PFSK-1 (cell line): ENCODE data around the gene ENO2.
A peak's percentile ranks its signal among the peaks of the same experiment; 100 is the strongest.

Experiments used
- FOXP2 ChIP-seq: optimal IDR thresholded peaks from 2 replicates; pipeline ENCODE3; 2011; ENCODE audit warnings: borderline replicate concordance, control low read depth, inconsistent platforms; ENCODE audit not compliant: insufficient read depth; ENCODE audit errors: extremely low read length, extremely low read depth
- POLR2AphosphoS5 ChIP-seq: IDR thresholded peaks from 2 replicates; pipeline ENCODE4 v1.6.1; 2012; ENCODE audit warnings: low read depth, mild to moderate bottlenecking, control low read depth, low read length, moderate library complexity
- REST ChIP-seq, 2 experiments: IDR thresholded peaks; 2 replicates each; pipeline versions ENCODE4 v1.6.1 to v1.8.0; 2011 to 2012; ENCODE audit warnings: low read depth in 2 of 2, low read length in 2 of 2, control low read depth in 1 of 2, inconsistent platforms in 1 of 2, mild to moderate bottlenecking in 1 of 2, moderate library complexity in 1 of 2; ENCODE audit not compliant: insufficient read depth in 1 of 2
- SIN3A ChIP-seq: IDR thresholded peaks from 2 replicates; pipeline ENCODE4 v1.6.1; 2012; ENCODE audit warnings: mild to moderate bottlenecking, low read length, moderate library complexity, borderline replicate concordance; ENCODE audit not compliant: insufficient read depth
- TAF1 ChIP-seq: IDR thresholded peaks from 2 replicates; pipeline ENCODE4 v1.6.1; 2012; ENCODE audit warnings: low read length, control low read depth, borderline replicate concordance; ENCODE audit not compliant: insufficient read depth

DNA sequence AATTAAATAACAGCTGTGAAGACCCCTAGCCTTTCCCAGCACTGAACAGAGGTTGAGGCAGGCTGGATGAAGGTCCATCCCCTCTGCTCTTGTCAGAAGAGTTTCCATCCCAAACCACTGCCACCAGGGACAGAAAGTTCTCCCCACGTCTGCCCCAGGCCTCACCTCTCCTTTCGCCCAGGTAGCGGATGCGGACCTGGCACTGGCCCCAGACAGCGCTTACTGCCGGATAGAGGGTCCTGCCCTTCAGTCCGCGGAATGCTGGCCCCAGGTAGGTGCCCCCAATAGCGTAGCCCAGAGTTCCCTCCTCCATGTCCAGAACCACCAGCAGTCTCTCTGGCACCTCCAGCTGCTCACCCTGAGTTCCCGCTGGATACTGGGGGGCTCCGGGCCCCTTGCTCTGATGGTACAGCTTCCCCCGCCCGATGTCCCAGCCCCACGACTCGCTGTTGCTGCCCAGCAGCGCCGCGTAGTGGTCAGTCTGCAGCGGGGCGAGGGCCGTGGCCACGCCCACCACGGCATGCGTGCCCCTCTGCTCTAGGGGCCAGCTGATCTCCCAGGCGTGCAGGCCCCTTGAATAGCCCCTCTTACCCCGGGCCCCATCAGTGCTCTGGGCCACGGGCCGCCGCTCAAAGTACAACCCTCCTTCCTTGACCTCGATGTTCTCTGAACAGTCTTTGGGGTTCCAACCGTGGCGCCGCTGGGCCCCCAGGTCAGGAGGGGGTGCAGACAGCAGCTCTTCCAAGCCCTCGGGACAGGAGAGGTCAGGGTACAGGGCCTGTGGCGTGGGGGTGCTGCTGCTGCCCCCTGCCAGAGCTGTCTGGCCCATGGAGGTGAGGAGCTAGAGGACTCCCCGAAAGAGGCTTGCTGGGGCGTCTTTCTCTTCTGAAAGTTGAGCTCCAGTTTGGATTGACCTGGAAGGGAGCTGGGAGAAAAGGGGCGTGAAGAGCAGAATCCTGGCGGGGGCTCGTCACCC is 42.0 kb upstream of the ENO2 start:
- TF ChIP-seq FOXP2 (no peak), SIN3A (peak; percentile 97), POLR2AphosphoS5 (peak; percentile 53; the same call in 1 of the 2 replicates), TAF1 (no peak; the same call in 1 of the 2 replicates), REST (IDR thresholded peaks at IDR 0.05; ENCODE audit: insufficient read depth in 1 of 2, low read depth in 2 of 2, low read length in 2 of 2) (no peak)
